Retina (tissue), 1 donor: ENCODE data around the gene PRRC2A.

Experiments used
- DNase-seq: peaks from one replicate; pipeline ENCODE4 v3.0.0-alpha.2; 2016

The PRRC2A gene

DNA sequence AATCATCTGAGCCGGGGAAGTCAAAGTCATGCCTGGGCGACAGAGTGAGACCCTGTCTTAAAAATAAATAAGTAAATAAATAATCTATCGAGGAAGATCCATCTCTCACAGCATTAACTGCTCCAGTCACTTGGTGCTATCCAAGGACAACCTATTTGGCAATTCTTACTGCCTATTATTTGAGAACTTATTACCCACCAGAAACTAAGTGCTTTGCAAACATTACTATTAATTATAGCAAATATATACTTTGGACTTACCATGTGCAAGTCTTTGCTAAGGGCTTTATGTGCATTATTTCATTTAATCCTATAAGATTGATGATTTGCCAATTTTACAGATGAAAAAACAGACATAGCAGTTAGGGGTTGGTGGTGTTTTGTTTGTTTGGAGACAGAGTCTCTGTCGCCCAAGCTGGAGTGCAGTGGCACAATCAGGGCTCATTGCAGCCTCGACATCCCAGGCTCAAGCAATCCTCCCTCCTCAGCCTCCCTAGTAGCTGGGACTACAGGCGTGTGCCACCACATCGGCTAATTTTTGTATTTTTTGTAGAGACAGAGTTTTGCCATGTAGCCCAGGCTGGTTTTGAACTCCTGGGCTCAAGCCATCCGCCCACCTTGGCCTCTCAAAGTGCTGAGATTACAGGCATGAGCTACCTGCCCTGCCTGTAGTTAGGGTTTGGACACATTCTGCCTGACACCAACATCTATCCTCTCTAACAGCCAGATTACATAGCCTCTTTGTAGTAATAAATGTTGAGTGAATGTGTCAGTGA is 34.2 kb downstream of the PRRC2A start:
- no peak for DNase-seq

DNA sequence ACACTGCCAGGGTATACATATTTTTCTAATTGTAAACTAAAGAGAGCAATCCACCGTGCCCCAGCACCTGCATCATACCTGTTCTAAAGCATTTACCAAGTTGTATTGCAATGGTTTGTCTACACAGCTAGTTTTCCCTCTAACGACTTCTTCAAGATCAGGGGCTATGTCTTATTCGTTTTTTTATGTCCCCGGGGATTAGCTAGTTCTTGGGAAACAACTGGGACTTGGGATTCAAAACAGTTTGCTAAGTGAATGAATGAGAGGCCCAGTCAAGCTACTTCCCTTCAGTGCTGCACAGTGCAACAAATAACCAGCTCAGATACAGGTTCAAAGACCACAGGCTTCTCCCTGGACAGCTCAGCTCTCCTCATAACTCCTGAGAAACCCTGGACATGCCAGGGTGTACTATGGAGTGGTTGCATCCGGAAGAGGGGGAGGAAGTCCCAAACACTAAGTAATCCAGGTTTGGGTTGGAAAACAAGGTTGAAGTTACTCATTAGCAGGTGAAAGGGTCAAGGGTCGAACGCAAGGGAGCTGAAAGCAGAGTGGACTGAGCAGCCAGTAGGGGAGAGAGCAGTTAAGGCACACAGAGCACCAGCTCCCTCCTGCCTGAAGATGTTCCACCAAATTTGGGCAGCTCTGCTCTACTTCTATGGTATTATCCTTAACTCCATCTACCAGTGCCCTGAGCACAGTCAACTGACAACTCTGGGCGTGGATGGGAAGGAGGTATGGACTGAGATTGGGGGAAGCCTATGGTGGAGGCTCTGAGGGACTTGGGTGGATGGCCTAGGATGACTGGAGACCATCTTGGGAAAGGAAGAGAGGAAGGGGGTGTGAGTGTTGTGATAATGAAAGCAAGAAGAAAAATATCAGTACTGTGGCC is 35.1 kb downstream of the PRRC2A start, which contains the start of gene APOM:
TSS of gene APOM (plus strand) at position 546 of the 889 bp plus-strand sequence. CDS start at position 619, 73 bp downstream.
- no peak for DNase-seq

DNA sequence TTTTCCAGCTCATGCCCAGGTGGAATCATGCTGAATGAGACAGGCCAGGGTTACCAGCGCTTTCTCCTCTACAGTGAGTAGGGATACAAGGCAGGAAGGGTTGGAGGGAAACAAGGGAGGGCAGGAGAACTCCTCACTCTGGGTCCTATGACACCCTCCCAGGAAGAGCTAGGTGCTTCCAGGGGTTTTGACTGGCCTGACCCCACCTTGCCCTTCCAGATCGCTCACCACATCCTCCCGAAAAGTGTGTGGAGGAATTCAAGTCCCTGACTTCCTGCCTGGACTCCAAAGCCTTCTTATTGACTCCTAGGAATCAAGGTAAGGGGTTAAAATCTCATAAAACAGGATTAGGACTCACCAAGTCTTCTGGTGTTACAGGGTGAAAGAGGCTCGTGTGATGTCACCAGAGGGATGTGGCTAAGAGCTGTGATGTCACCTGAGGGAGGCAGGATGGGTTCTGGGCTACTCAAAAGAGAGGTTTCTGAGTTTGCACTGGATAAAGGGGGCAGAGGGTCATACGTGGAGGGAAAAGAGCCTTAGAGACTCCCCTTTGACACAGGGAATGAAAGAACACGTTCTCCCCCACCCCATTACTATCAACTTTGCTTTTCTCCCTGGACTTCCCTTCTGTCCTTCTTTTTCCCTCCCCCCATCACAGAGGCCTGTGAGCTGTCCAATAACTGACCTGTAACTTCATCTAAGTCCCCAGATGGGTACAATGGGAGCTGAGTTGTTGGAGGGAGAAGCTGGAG is 37.1 kb downstream of the PRRC2A start:
- DNase-seq = no peak

DNA sequence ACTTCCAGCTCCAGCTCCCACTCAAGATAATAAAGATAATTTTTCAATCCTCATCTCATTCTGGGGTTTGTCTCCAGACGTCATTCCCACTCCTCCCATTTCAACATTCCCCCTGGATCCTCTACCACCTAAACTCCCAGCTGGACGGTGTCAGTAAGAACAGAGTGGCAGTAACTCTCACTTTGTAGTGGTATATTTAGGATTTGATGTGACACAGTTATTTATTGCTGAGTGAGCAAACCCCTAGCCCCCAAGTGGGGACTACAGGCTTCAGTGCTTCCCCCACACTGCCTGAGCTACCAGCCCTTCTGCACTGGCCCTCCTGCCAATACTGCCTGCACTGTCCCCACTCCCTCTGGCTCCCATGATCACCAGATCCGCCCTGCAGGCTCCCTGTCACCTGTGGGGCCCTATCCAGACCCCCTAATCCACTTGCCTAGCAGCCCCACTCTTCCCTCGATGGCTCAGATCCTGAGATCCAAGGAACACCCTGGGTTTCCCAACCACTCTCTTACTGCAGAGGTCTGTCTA is 37.7 kb downstream of the PRRC2A start:
- no peak for DNase-seq

DNA sequence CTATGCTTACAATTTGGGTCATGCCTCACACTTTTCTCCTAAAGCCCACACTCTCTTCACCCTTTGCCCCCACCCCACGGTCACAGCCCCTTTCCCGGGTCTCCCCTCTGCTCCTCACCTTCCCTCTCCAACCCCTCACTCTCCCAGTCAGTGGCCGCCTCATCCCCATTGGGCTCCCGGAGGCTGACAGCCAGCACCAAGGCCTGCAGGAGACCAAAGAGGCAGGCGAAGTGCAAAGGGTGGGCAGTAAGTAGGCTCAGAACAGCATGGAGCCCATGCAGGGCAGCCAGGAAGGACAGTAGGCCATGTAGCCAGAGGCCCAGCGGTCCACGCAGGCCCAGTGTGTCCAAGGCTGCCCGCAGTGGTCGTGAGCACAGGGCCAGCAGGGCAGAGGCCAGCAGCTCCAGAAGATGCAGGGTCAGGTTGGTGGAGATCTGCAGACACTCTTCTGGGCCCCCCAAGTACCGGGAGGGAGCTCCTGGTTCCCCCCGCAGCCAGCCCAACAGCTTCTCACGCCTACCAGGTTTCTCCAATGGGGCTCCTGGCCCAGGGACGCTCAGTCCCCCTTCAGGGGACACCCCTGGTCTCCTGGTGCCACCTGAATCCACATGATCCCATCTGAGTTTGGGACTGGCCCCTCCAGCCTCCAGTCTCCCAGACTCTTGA is 38.6 kb downstream of the PRRC2A start:
- DNase-seq = no peak

DNA sequence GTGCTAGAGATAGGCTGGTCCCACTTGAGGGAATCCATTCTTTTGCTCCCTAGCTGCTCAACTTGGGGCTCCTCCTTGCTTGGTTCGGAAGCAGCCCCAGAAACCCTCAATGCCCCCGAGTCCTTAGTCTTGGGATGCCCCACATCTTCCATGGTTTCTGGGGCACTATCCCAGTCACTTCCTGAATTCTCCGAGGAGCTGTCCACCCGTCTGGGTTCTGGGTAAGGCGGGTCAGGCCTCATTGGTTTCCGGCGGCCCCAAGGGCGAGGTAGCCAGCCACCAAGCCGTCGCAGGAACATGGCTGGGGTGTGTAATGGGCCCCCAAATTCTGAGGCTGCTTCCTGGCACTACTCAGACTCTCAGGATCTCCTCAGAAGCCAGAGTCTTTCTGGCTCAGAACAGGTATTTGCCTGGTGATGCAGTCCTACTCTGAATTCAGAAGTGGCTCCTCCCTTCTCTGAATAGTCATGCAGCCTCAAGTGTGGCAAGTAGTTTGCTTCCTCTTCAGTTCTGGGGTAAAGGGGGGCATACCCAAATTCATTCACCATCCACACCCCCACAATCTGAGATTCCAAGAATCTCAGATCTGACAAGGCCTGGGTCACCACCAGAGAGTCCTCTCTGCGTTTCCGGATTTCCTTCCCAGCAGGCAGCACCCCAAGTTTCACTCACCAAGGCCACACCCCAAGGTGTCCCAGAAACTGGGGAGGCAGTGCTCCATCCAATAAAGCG is 39.3 kb downstream of the PRRC2A start:
- DNase-seq = no peak

DNA sequence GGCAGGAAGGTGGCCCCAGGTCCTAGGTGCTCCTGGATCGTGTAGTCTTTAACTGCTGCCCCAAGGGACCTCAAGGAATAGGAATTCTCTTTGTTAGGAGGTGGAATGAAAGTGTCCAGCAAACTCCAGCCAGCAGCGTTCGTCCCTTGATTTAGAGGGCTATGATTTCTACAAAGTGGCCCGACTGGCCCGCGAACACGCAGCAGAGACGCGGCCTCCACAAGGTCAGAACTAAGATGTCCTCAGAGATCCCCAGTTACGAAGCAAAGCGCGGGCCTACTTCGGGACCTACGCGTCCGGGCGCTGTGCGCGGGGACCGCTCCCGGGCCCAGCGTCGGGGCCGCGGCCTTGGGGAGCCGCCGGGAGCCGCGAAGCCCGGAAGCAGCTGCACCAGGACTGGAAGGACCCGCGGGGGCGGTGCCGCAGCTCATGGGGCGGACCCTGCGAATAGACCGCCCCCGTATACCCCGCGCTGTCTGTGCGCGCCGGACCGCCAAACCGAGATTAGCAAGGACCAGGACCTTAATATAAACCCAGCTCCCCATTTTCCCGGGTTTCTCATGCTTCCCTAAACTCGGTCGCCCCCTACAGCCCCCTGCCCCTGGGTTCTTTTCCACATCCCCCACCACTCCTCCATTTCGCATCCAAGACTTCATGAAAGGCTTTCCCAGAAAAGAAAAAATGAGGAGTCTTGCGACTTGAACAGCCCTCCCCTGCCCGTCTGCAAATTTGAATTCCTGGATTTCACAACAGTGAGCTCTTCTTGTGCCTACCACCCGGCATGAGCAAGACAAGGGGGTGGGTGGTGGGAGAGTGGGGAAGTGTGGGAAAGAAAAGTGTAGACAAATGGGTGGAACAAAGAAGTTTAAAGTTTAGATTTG is 40.1 kb downstream of the PRRC2A start, which contains the start of gene C6orf47:
TSS of gene C6orf47 (minus strand) at position 398 of the 881 bp plus-strand sequence. CDS start 831 bp downstream, outside the sequence.
- peak; percentile 87 for DNase-seq

DNA sequence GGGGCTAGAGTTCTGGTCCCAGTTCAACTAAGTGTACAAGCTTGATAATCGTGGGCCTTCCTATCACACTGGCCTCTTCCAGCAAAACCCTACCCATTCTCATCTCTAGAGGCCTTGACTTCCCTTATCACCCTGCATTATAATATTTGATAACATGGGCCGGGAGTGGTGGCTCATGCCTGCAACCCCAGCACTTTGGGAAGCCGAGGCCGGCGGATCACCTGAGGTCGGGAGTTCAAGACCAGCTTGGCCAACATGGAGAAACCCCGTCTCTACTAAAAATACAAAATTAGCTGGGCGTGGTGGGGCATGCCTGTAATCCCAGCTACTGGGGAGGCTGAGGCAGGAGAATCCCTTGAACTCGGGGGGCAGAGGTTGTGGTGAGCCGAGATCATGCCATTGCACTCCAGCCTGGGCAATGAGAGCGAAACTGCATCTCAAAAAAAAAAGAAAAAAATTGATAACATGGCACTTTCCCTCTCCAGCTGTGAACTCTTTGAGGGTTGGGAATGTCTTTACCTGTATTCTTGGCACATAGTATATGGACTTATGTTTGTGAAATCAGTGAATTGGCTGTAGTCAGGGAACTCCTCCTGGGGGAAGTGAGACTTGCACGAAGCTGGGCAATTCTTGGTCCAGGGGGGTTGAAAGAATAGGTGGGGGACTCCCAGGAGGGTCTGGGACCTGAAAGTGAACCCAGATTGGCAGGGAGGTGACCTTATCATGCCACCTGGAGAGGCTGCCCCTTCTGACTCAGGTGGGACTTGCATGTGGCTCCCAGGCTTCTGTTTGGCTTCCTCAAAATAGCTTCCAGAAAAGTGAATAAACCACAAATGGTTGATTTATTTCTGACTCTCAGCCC is 41.0 kb downstream of the PRRC2A start:
- DNase-seq = no peak

DNA sequence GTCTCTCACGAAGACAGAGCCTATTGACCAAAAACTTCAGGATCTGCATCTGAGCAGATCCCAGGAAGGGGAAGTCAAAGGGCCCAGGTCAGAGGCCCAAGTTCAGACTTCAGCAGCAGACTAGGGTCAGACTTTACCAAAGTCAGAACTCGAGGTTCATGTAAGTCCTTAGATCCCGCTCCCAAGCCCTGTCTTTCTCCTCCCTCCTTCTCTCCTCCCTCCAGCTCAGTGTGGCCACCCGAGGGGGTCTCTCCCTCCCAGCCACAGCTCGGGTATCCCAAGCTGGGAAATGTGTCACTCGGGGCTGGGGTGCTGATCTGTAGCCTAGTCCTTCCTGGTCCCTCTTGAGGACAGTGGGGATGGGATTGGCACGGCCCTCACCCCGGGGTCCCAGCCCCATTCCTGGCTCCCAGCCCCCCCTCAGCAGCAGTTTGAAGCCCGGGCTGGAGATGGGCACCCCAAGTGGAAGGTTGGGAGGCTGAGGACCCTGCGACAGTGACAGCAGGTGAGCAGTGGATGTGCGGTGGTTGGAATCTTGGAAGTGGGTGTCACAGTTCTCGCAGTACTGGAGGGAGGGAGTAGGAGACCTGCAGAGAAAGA is 41.7 kb downstream of the PRRC2A start:
- no peak for DNase-seq

DNA sequence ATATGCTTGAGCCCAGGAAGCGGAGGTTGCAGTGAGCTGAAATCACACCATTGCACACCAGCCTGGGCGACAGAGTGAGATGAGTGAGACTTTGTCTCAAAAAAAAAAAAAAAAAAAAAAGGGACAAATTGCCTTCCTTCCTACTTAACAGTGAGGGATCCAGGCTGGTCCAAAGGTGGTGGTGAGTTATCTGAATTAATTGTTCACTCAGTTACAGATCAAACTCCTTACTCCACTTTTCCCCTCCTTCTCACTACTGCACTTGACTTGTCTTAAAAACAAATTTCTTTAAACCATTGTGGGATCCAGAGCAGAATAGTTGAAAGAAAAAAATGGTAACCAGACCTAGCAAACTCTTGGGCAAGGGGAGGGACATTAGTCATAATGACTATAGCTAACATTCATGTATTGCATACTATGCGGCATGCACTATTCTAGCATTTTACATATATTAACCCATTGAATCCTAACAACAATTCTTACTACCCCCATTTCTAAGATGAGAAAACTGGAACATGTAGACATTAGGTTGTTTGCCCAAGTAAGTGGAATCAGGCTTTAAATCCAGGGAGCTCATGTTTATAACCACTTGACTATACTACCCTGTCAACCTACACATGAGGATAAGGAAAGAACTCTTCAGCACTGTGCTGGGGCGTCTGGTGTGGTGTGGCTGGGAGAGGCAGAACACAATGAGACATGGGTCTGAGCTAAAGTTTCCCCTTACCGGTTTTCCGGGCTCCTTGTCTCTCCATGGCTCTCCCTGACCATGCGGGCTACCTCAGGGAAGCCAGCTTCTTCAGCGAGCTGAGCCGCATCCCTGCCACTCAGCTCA is 42.8 kb downstream of the PRRC2A start:
- no peak for DNase-seq

DNA sequence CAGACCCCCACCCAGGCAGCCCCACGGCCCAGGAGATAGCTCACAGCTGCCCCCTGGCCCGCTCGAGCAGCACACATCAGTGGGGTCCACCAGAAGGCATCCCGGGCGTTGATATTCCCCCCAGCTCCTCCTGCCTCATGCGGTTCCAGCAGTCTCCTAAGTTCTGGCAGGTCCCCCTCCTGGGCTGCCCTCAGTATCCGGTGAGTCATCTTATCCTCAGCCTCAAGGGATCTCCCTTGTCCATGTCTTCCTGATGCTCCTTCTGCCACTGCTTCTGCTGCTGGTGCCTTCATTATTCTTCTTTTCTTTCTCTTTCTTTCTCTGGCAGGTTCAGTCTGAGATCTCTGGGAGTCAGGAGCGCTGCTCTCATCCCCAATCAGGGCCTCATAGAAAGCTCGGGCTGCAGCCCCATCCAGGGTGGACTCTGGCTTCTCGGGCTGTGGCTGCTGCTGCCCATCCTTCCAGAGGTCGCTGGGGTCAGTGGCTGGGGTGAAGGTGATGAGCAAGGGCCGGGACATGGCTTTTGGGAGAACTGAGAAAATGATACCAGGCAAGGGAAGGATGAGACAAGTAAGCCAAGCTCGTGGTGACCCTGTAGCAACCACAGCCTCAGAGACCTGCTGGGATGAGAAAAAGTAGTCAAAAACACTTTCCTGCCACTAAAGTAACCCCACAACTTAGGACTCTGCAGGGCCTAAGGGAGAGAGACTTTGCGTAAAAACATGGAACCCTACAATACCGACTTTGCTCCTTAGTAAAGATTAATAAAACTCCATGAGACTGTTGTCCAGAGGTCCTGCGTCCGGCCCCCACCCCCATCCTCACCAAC is 43.7 kb downstream of the PRRC2A start:
- DNase-seq = peak; percentile 22

DNA sequence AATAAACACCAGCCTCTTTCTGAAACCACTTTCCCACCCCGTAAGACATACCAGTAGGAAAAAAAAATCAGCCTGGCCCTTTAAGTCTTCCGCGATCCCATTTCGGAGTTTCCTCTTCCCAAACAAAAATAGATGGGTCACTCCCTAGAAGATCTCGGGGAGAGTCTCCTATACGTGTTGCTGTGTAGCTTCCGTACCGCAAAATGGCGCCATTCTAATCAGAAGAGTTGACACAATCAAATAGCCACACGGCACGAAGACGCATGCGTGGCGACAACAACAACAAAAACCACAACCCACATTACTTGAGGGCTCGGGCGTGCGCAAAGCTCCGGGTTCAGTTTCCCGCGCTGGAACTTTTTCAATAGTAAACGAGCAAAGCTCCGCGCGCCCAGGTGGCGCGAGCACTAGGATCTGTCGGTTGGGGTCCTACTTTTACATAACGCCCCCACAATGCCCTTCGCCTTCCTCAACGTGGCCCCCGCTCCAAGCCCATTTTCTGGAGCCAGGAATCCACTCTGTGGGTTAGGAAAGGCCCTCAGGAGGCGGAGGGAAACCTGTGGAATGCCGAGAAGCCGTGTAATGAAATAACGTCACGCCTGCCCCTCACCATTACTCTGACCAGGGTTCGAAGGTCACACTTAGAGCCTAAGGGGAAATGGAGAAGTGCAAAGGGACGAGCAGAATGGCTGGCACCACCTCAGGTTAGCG is 44.4 kb downstream of the PRRC2A start, which contains the start of gene GPANK1:
TSS of gene GPANK1 (minus strand) at position 208 of the 711 bp plus-strand sequence. CDS start 519 bp downstream, outside the sequence.
- peak; percentile 92 for DNase-seq

DNA sequence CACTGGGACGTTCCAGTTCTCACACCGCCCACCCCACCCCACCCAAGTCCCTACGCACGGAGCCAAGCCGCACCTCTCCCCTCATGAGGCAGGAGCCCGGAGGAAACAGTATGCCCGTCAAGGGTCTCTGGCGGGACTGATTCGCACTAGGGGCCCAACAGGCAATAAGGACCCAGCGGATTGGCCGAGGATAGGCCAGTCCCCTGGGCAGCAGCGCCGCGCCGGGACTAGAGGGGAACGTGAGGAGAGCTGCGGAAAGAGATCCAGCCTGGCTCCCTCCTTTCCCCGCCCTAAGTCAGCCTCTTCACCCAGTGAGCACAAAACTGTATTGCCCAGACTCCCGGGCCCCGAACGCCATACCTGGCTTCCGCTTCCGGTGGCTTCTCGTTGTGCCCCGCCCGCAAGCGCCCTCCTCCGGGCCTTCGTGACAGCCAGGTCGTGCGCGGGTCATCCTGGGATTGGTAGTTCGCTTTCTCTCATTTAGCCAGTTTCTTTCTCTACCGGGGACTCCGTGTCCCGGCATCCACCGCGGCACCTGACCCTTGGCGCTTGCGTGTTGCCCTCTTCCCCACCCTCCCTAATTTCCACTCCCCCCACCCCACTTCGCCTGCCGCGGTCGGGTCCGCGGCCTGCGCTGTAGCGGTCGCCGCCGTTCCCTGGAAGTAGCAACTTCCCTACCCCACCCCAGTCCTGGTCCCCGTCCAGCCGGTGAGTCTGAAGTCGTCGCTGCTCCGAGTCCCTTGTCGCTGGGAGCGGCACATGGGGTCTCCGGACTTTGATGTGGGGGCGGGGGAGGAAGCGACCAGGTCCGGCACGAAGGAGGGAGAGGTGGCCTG is 45.2 kb downstream of the PRRC2A start, which contains the start of gene CSNK2B:
TSS of gene CSNK2B (plus strand) at position 580 of the 836 bp plus-strand sequence. CDS start 752 bp downstream, outside the sequence.
- DNase-seq = peak; percentile 97

DNA sequence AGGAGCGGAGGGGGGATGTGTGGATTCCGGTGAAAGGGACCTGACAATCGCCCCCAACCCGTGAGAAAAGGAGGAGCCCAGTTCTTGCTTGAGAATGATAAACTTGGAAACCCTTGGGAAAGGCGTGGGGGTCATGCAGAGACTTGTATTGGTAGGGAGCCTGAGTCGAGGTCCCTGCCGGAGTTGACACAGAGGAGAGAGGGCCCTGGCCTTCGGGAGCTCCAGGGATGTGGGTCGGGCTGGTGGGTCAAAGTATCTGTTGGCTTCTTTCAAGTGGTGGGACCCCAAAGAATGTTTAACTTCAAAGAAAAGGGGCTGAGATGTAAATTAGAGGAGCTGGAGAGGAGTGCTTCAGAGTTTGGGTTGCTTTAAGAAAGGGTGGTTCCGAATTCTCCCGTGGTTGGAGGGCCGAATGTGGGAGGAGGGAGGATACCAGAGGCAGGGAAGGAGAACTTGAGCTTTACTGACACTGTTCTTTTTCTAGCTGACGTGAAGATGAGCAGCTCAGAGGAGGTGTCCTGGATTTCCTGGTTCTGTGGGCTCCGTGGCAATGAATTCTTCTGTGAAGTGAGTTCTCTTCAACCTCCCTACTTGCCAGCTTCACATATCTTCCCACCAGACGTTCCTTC is 45.9 kb downstream of the PRRC2A start:
- DNase-seq = no peak
